Prostate gland (tissue), 2 donors: Measurements from ENCODE around the gene RTN3. TPM values are rescaled to one million over a fixed set of nuclear protein-coding genes. Genes with fewer than 3 reads are reported as not detected.
A peak's percentile ranks its signal among the peaks of the same experiment; 100 is the strongest.
"Not testable (repeated sequence)": the region's sequence is repeated elsewhere in the genome, so short reads cannot be mapped to it uniquely, and the experiment has no call there.

Experiments
- DNase-seq: peaks from one replicate; pipeline ENCODE4 v3.0.0-alpha.2; 2019; ENCODE audit warnings: low spot score
- H3K27ac ChIP-seq, 2 donors: fragments of 200-600 bp; sonication (generic); 2 replicates each; pipeline ENCODE4 v1.5.1; 2017 to 2019
- H3K27me3 ChIP-seq: fragments of 200-600 bp; sonication (generic); replicated peaks from 2 replicates; pipeline ENCODE4 v1.5.1; 2019; ENCODE audit not compliant: insufficient read depth
- H3K36me3 ChIP-seq, 2 donors: fragments of 200-600 bp; sonication (generic); 1 replicate in 1 of 2; 2 replicates in 1 of 2; pipeline versions ENCODE4 v1.5.1 to v1.8.1; 2017 to 2019
- H3K4me1 ChIP-seq: fragments of 200-600 bp; sonication (generic); replicated peaks from 2 replicates; pipeline ENCODE4 v1.5.1; 2019
- H3K4me3 ChIP-seq, 2 donors: fragments of 200-600 bp; sonication (generic); 2 replicates each; pipeline ENCODE4 v1.5.1; 2017 to 2019
- H3K9me3 ChIP-seq: fragments of 200-600 bp; sonication (generic); 2 replicates; pipeline ENCODE4 v1.5.1; 2017
- POLR2A ChIP-seq: fragments of 450-650 bp; IDR thresholded peaks from one replicate; pipeline ENCODE4 v1.6.1; 2016; ENCODE audit warnings: antibody characterized with exemption, mild to moderate bottlenecking
- POLR2AphosphoS5 ChIP-seq: sonication (generic); formaldehyde crosslinking; IDR thresholded peaks from one replicate; pipeline ENCODE4 v1.6.1; 2017; ENCODE audit warnings: antibody characterized with exemption
- WGBS: methylation state at CpG from one replicate; pipeline ENCODE4 v1.1.5; 2018; 5-methylcytosine and 5-hydroxymethylcytosine counted together
- intact Hi-C: fragments of 100-400 bp; cut with DNase I; formaldehyde crosslinking; loops from one replicate; pipeline ENCODE4 v1.14.2; 2022
- total RNA-seq, 2 donors: library from RNA; depleted of rRNA; stranded (reverse); fragments of >200 nt; gene quantifications; one replicate each; pipeline ENCODE4 v1.1.0, GENCODE V29; 2016
- TF ChIP-seq, protein P1 (sequence below), 4 experiments: fragments of 200-600 bp in 2 of 4; fragments of 450-650 bp in 2 of 4; sonication (generic) in 2 of 4; IDR thresholded peaks; 1 replicate in 3 of 4; 2 replicates in 1 of 4; pipeline ENCODE4 v1.5.1; 2016 to 2019; ENCODE audit warnings: antibody characterized with exemption in 4 of 4, mild to moderate bottlenecking in 2 of 4, moderate library complexity in 2 of 4

The RTN3 gene
- total RNA-seq, 2 donors from 2014 or later = 74.1 to 88.8 TPM

DNA sequence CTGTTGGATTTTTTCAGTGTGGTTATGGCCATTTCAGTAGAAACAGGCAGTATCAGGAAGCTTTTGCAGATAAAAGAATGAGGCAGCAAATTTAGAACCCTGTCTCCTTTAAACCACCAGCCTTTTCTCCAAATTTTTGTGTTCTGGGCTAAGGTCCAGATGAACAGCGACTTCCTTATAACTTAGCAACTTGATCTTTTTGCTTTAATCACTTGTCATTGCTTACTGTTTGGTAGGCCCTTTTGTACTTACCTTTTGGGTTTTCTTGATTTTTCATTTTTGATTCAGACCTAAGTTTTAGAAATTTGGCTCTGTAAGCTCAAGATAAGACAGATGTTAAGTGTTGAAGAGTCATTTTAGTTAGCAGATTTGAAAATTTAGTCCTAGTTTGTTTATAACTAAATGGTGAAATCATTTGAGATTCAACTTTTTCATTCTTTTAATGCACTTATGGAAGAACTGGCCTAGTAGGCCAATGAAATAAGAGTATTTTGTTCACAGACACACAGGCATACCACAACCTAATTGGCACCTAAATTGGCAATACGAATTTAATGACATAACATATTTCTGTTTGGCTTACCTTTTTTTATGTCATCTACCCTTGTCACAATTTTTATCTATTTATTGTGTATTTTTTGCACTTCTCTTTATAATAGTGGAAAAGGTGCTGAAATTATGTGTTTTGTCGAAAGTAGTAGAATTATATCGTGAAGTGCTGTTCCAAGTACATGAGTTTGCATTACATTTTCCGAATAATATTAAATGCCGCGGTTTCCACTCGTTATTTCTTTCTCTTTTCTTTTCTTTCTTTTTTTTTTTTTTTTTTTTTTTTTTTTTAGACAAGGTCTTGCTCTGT is 2.1 kb downstream of the RTN3 start:
- intact Hi-C loops = loop anchor here (10.0 kb wide), 1 partner anchor 51 kb away; no protein-coding TSS in a partner anchor
- Histone ChIP-seq H3K27ac (peak overlapping the region; percentile 92 to 97), H3K36me3 (no peaks in the 10 kb centered on the region), H3K4me1 (peaks cover 4% of the 10 kb centered on the region), H3K27me3 (no peaks in the 10 kb centered on the region), H3K9me3 (no peaks in the 10 kb centered on the region), H3K4me3 (peak overlapping the region; percentile 76 to 89)
- no peak for DNase-seq
- TF ChIP-seq POLR2AphosphoS5 (no peak), POLR2A (no peak)
- TF ChIP-seq, protein P1, sequence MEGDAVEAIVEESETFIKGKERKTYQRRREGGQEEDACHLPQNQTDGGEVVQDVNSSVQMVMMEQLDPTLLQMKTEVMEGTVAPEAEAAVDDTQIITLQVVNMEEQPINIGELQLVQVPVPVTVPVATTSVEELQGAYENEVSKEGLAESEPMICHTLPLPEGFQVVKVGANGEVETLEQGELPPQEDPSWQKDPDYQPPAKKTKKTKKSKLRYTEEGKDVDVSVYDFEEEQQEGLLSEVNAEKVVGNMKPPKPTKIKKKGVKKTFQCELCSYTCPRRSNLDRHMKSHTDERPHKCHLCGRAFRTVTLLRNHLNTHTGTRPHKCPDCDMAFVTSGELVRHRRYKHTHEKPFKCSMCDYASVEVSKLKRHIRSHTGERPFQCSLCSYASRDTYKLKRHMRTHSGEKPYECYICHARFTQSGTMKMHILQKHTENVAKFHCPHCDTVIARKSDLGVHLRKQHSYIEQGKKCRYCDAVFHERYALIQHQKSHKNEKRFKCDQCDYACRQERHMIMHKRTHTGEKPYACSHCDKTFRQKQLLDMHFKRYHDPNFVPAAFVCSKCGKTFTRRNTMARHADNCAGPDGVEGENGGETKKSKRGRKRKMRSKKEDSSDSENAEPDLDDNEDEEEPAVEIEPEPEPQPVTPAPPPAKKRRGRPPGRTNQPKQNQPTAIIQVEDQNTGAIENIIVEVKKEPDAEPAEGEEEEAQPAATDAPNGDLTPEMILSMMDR (IDR thresholded peaks at IDR 0.05) = no peak
- 73% methylated on average over 8 of the region's 8 CpGs for WGBS

DNA sequence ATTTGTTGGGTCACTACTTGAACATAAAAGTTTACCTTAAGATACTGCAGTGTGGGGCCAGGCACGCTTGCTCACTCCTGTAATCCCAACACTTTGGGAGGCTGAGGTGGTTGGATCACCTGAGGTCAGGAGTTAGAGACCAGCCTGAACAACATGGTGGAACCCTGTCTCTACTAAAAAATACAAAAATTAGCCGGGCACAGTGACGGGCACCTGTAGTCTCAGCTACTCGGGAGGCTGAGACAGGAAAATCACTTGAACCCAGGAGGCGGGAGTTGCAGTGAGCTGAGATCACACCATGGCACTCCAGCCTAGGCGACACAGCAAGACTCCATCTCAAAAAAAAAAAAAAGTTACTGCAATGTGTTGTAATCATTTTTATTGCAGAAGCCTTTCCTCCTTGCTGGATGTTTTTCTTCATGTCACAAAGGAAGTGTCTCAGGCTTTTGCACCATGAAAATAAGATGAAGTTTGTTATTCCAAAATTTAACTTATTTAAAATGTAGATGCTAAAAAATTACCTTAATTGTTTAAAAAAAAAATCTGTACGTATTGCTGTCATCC is 3.9 kb downstream of the RTN3 start:
- not testable (repeated sequence) for H3K4me3 ChIP-seq, H3K4me1 ChIP-seq, H3K9me3 ChIP-seq, H3K27ac ChIP-seq, H3K27me3 ChIP-seq, DNase-seq, H3K36me3 ChIP-seq
- 86% methylated on average over 7 of the region's 7 CpGs for WGBS
- intact Hi-C loops = loop anchor here (10.0 kb wide), 1 partner anchor 50 kb away; no protein-coding TSS in a partner anchor

DNA sequence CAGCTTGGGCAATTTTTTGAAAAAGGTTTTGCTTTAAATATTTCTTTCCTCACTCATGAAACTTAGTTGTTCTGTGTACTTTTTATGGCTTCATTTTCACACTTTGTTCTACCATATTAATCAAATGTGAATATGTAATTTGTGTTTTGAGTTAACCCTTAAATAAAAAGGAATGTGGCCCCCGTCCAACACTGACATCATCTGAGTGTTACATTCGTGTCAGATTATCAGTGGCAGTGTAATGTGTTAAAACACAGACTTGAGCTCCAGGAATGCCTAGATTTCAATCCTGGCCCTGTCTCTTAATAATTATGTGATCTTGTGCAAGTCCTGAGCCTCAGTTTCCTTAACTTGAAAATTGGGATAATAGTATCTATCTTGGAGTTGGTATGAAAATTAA is 5.6 kb downstream of the RTN3 start:
- no peak for TF ChIP-seq POLR2AphosphoS5
- TF ChIP-seq, protein P1 (IDR thresholded peaks at IDR 0.05) = no peak
- TF ChIP-seq POLR2A = no peak
- Histone ChIP-seq H3K9me3 (no peaks in the 10 kb centered on the region), H3K27ac (no peak overlapping the region), H3K4me1 (peaks cover 4% of the 10 kb centered on the region), H3K4me3 (no peak overlapping the region), H3K27me3 (no peaks in the 10 kb centered on the region), H3K36me3 (no peaks in the 10 kb centered on the region)
- DNase-seq = no peak
- 36% methylated on average over 2 of the region's 2 CpGs for WGBS
- intact Hi-C loops = loop anchor here (10.0 kb wide), 1 partner anchor 48 kb away; no protein-coding TSS in a partner anchor

DNA sequence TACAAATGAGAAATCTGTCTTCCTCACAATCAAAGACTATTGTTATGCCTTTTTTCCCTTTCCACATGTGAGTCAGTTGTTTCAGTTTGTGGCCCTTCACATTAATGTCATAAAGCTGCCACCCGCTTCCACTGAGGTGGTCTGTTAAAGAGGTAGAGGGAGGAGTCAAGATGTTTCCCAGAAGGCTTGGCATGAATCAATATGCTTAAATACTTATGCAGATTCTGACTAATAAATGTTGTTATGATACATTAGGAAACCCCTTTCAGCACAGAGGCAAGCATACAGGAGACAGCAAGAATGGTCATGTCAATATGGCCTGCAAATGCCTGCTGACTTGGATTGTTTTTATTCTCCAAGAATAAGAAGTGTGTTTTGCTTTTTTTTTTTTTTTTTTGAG is 6.5 kb downstream of the RTN3 start:
- H3K27ac ChIP-seq = no peak overlapping the region
- H3K27me3 ChIP-seq = no peaks in the 10 kb centered on the region
- TF ChIP-seq POLR2A (no peak), POLR2AphosphoS5 (no peak)
- TF ChIP-seq, protein P1 (IDR thresholded peaks at IDR 0.05) = no peak
- no peaks in the 10 kb centered on the region for H3K9me3 ChIP-seq
- 81% methylated on average over 1 of the region's 1 CpG for WGBS
- peaks cover 4% of the 10 kb centered on the region for H3K4me1 ChIP-seq
- no peak for DNase-seq
- no peaks in the 10 kb centered on the region for H3K36me3 ChIP-seq
- H3K4me3 ChIP-seq = no peak overlapping the region
- intact Hi-C loops = loop anchor here (10.0 kb wide), 1 partner anchor 47 kb away; no protein-coding TSS in a partner anchor

DNA sequence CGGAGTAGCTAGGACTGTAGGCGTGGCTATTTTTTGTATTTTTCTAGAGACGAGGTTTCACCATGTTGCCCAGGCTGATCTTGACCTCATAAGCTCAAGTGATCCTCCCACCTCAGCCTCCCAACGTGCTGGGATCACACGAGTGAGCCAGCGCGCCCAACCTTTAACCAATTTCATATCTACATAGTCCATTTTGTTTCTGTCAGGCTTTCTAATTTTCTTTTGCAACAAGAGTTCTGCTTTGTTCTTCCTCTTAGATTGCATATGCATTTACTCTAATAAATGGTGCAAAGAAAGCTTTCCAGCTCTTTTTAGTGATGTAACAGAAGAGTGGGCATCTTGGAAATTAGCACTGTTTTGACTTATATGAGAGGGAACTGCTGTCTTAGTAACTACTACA is 13.3 kb downstream of the RTN3 start:
- intact Hi-C loops = no loop called here
- 95% methylated on average over 7 of the region's 7 CpGs for WGBS
- no peak overlapping the region for H3K27ac ChIP-seq
- no peaks in the 10 kb centered on the region for H3K36me3 ChIP-seq
- TF ChIP-seq POLR2A (no peak), POLR2AphosphoS5 (no peak)
- TF ChIP-seq, protein P1 (IDR thresholded peaks at IDR 0.05) = no peak
- H3K4me1 ChIP-seq = no peaks in the 10 kb centered on the region
- no peaks in the 10 kb centered on the region for H3K9me3 ChIP-seq
- no peak for DNase-seq
- H3K4me3 ChIP-seq = no peak overlapping the region
- H3K27me3 ChIP-seq = no peaks in the 10 kb centered on the region
